Fibroblast of upper back skin (primary cell): ENCODE measurements around the gene TNS1.

Source experiments
- DNase-seq: peaks from one replicate; pipeline ENCODE4 v3.0.0-alpha.2; 2013

Gene TNS1

GRCh38 chr2:217908544-217908943 is 94.3 kb downstream of the TNS1 start:
- no peak for DNase-seq

GRCh38 chr2:217907266-217907665 is 95.5 kb downstream of the TNS1 start:
- no peak for DNase-seq

GRCh38 chr2:217906798-217907197 is 96.0 kb downstream of the TNS1 start:
- no peak for DNase-seq

- DNase-seq: no peak
These were observed 96.9 kb downstream of the TNS1 start for GRCh38 chr2:217905896-217906295.

- no peak for DNase-seq
These were observed 97.4 kb downstream of the TNS1 start for GRCh38 chr2:217905395-217905794.

- no peak for DNase-seq
These were observed 98.2 kb downstream of the TNS1 start for GRCh38 chr2:217904614-217904965.

- DNase-seq: peak; percentile 64
These were observed 98.8 kb downstream of the TNS1 start for GRCh38 chr2:217903859-217904613.

GRCh38 chr2:217903142-217903858 is 99.5 kb downstream of the TNS1 start:
- no peak for DNase-seq

- DNase-seq: peak; percentile 56
These were observed 100.2 kb downstream of the TNS1 start for GRCh38 chr2:217902379-217903141.

GRCh38 chr2:217901835-217902378 is 100.9 kb downstream of the TNS1 start:
- peak; percentile 85 for DNase-seq

GRCh38 chr2:217901400-217901799 is 101.4 kb downstream of the TNS1 start:
- no peak for DNase-seq

GRCh38 chr2:217900780-217901360 is 101.9 kb downstream of the TNS1 start:
- no peak for DNase-seq

- DNase-seq: no peak
These were observed 102.6 kb downstream of the TNS1 start for GRCh38 chr2:217900010-217900779.

- DNase-seq: peak; percentile 85
These were observed 103.4 kb downstream of the TNS1 start for GRCh38 chr2:217899231-217900009.

- no peak for DNase-seq
These were observed 104.7 kb downstream of the TNS1 start for GRCh38 chr2:217897816-217898806.

GRCh38 chr2:217897091-217897715 is 105.6 kb downstream of the TNS1 start:
- no peak for DNase-seq

- no peak for DNase-seq
These were observed 107.6 kb downstream of the TNS1 start for GRCh38 chr2:217895070-217895635.

- DNase-seq: no peak
These were observed 109.4 kb downstream of the TNS1 start for GRCh38 chr2:217893440-217893839.

- no peak for DNase-seq
These were observed 110.2 kb downstream of the TNS1 start for GRCh38 chr2:217892560-217892959.
